ENCODE data around the gene DESI2. TPM values are rescaled to one million over a fixed set of nuclear protein-coding genes. Genes with fewer than 3 reads are reported as not detected.
"Not testable (repeated sequence)": the region's sequence is repeated elsewhere in the genome, so short reads cannot be mapped to it uniquely, and the experiment has no call there.

The DESI2 gene
- total RNA-seq, 3 donors from 2014 or later (not counting 1 experiment from before 2014, with no cell fraction given) = 24.1 to 30.5 (median 25.4) TPM

GRCh38 chr1:244735876-244736561, 83.1 kb downstream of the DESI2 start:
- intact Hi-C loops (cut with micrococcal nuclease) = no loop called here
- ATAC-seq (no peak), DNase-seq (no peak)
- Histone ChIP-seq H3K4me1 (ENCODE audit: control insufficient read depth, insufficient read depth, low read length) (peaks cover under 1% of the 10 kb centered on the region), H3K36me3 (ENCODE audit: control insufficient read depth, insufficient read depth, low read length) (no peaks in the 10 kb centered on the region), H3K27me3 (ENCODE audit: control insufficient read depth, insufficient read depth, low read length) (no peaks in the 10 kb centered on the region), H3K4me3 (ENCODE audit: low read length) (no peak overlapping the region), H3K27ac (ENCODE audit: low read length) (no peak overlapping the region), H3K9me3 (ENCODE audit: control insufficient read depth, insufficient read depth, low read length) (peaks cover 6% of the 10 kb centered on the region)
- no peak overlapping the region for H3K4me3 Mint-ChIP-seq
- no peaks in the 10 kb centered on the region for H3K9me3 Mint-ChIP-seq
- H3K4me1 Mint-ChIP-seq = no peaks in the 10 kb centered on the region
- no peaks in the 10 kb centered on the region for H3K36me3 Mint-ChIP-seq
- TF ChIP-seq, protein P1, sequence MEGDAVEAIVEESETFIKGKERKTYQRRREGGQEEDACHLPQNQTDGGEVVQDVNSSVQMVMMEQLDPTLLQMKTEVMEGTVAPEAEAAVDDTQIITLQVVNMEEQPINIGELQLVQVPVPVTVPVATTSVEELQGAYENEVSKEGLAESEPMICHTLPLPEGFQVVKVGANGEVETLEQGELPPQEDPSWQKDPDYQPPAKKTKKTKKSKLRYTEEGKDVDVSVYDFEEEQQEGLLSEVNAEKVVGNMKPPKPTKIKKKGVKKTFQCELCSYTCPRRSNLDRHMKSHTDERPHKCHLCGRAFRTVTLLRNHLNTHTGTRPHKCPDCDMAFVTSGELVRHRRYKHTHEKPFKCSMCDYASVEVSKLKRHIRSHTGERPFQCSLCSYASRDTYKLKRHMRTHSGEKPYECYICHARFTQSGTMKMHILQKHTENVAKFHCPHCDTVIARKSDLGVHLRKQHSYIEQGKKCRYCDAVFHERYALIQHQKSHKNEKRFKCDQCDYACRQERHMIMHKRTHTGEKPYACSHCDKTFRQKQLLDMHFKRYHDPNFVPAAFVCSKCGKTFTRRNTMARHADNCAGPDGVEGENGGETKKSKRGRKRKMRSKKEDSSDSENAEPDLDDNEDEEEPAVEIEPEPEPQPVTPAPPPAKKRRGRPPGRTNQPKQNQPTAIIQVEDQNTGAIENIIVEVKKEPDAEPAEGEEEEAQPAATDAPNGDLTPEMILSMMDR (IDR thresholded peaks at IDR 0.05) = no peak
- WGBS (ENCODE audit: insufficient coverage) = 89% methylated on average over 10 of the region's 10 CpGs
- H3K27ac Mint-ChIP-seq = no peak overlapping the region
- peaks cover 0 to 5% of the 10 kb centered on the region in 2 donors for H3K27me3 Mint-ChIP-seq (ENCODE audit: low read depth in 2 of 2)

- H3K27ac Mint-ChIP-seq; H3K27me3 Mint-ChIP-seq (ENCODE audit: low read depth in 2 of 2); H3K27me3 ChIP-seq (ENCODE audit: control insufficient read depth, insufficient read depth, low read length); H3K9me3 ChIP-seq (ENCODE audit: control insufficient read depth, insufficient read depth, low read length); H3K27ac ChIP-seq (ENCODE audit: low read length); intact Hi-C loops (cut with micrococcal nuclease); DNase-seq; H3K4me1 ChIP-seq (ENCODE audit: control insufficient read depth, insufficient read depth, low read length); H3K9me3 Mint-ChIP-seq; H3K36me3 Mint-ChIP-seq; H3K4me1 Mint-ChIP-seq; H3K4me3 Mint-ChIP-seq; H3K4me3 ChIP-seq (ENCODE audit: low read length); H3K36me3 ChIP-seq (ENCODE audit: control insufficient read depth, insufficient read depth, low read length); ATAC-seq: not testable (repeated sequence)
- WGBS (ENCODE audit: insufficient coverage) = 75% methylated on average over 2 of the region's 2 CpGs
These were observed 86.2 kb downstream of the DESI2 start for GRCh38 chr1:244739140-244739539.

DNA sequence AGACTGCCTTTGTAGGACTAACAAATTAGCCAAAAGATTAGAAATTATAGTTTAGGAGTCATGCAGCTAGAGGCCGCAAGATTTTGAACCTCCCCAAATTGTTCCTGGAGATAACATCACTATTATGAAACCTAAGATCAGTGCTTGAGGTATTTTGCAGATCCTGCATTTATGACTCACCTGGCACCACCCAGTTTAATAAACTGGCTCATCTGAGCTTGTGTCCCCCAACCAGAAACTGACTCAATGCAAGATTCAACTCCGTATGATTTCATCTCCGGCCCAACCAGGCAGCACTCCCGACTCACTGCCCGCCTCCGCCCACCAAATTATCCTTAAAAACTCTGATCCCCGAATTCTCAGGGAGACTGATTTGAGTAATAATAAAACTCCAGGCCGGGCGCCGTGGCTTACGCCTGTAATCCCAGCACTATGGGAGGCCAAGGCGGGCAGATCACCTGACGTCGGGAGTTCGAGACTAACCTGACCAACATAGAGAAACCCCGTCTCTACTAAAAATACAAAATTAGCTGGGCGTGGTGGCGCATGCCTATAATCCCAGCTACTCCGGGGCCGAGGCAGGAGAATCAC, 87.2 kb downstream of the DESI2 start:
- ATAC-seq; DNase-seq; H3K27me3 ChIP-seq (ENCODE audit: control insufficient read depth, insufficient read depth, low read length); H3K36me3 Mint-ChIP-seq; H3K27me3 Mint-ChIP-seq (ENCODE audit: low read depth in 2 of 2); H3K36me3 ChIP-seq (ENCODE audit: control insufficient read depth, insufficient read depth, low read length); intact Hi-C loops (cut with micrococcal nuclease); H3K27ac Mint-ChIP-seq; H3K27ac ChIP-seq (ENCODE audit: low read length); H3K4me3 ChIP-seq (ENCODE audit: low read length); H3K4me1 Mint-ChIP-seq; H3K4me1 ChIP-seq (ENCODE audit: control insufficient read depth, insufficient read depth, low read length); H3K9me3 ChIP-seq (ENCODE audit: control insufficient read depth, insufficient read depth, low read length); H3K4me3 Mint-ChIP-seq; H3K9me3 Mint-ChIP-seq: not testable (repeated sequence)
- 92% methylated on average over 20 of the region's 20 CpGs for WGBS (ENCODE audit: insufficient coverage)

DNA sequence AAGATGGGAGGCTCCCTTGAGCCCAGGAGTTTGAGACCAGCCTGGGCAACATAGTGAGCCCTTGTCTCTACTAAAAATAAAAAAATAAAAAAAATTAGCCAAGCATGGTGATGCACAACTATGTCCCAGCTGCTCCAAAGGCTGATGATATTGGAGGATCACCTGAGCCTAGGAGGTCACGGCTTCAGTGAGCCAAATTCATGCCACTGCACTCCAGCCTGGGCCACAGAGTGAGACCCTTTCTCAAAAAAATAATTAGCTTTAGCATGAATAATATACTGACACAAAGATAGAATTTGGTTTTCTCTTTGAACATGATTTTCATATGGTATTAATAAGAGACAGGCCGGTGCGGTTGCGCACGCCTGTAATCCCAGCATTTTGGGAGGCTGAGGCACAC, 88.8 kb downstream of the DESI2 start:
- ATAC-seq (no peak), DNase-seq (no peak)
- Histone ChIP-seq H3K27me3 (ENCODE audit: control insufficient read depth, insufficient read depth, low read length) (no peaks in the 10 kb centered on the region), H3K4me1 (ENCODE audit: control insufficient read depth, insufficient read depth, low read length) (no peaks in the 10 kb centered on the region), H3K27ac (ENCODE audit: low read length) (no peak overlapping the region), H3K9me3 (ENCODE audit: control insufficient read depth, insufficient read depth, low read length) (no peaks in the 10 kb centered on the region), H3K4me3 (ENCODE audit: low read length) (no peak overlapping the region), H3K36me3 (ENCODE audit: control insufficient read depth, insufficient read depth, low read length) (no peaks in the 10 kb centered on the region)
- Mint-ChIP-seq H3K9me3 (no peaks in the 10 kb centered on the region), H3K4me3 (no peak overlapping the region), H3K4me1 (no peaks in the 10 kb centered on the region), H3K36me3 (no peaks in the 10 kb centered on the region), H3K27me3 (ENCODE audit: low read depth in 2 of 2) (no peaks in the 10 kb centered on the region), H3K27ac (no peak overlapping the region)
- intact Hi-C loops (cut with micrococcal nuclease) = no loop called here
- 99% methylated on average over 5 of the region's 5 CpGs for WGBS (ENCODE audit: insufficient coverage)
- TF ChIP-seq, protein P1 (IDR thresholded peaks at IDR 0.05) = no peak
